NCI-H2196 (cell line): ENCODE measurements around the gene LRRFIP2.
"Not testable (repeated sequence)": the region's sequence is repeated elsewhere in the genome, so short reads cannot be mapped to it uniquely, and the experiment has no call there.

Experiments
- DNase-seq: peaks from one replicate; lab custom pipeline; 2025; ENCODE audit not compliant: unreplicated experiment; lab: John Stamatoyannopoulos, UW

Gene LRRFIP2

GRCh38 chr3:37145611-37146010 lies 28.8 kb downstream of the LRRFIP2 start:
- no peak for DNase-seq

GRCh38 chr3:37144806-37145205 lies 29.6 kb downstream of the LRRFIP2 start:
- peak; percentile 25 for DNase-seq

- no peak for DNase-seq
Measured at GRCh38 chr3:37143821-37144220, 30.6 kb downstream of the LRRFIP2 start.

- DNase-seq: no peak
Measured at GRCh38 chr3:37141676-37142075, 32.7 kb downstream of the LRRFIP2 start.

- no peak for DNase-seq
Measured at GRCh38 chr3:37140899-37141541, 33.4 kb downstream of the LRRFIP2 start.

- DNase-seq: no peak
Measured at GRCh38 chr3:37139567-37140052, 34.8 kb downstream of the LRRFIP2 start.

- DNase-seq: no peak
Measured at GRCh38 chr3:37138816-37139215, 35.6 kb downstream of the LRRFIP2 start.

GRCh38 chr3:37137516-37137915 lies 36.9 kb downstream of the LRRFIP2 start:
- no peak for DNase-seq

- DNase-seq: no peak
Measured at GRCh38 chr3:37136067-37136466, 38.3 kb downstream of the LRRFIP2 start.

- no peak for DNase-seq
Measured at GRCh38 chr3:37135561-37135960, 38.8 kb downstream of the LRRFIP2 start.

- DNase-seq: no peak
Measured at GRCh38 chr3:37132334-37132733, 42.0 kb downstream of the LRRFIP2 start.

- no peak for DNase-seq
Measured at GRCh38 chr3:37131860-37132144, 42.6 kb downstream of the LRRFIP2 start.

- no peak for DNase-seq
Measured at GRCh38 chr3:37130984-37131859, 43.2 kb downstream of the LRRFIP2 start.

- DNase-seq: no peak
Measured at GRCh38 chr3:37130448-37130847, 43.9 kb downstream of the LRRFIP2 start.

- no peak for DNase-seq
Measured at GRCh38 chr3:37129871-37130270, 44.5 kb downstream of the LRRFIP2 start.

- no peak for DNase-seq
Measured at GRCh38 chr3:37127340-37127739, 47.0 kb downstream of the LRRFIP2 start.

GRCh38 chr3:37126856-37127255 lies 47.5 kb downstream of the LRRFIP2 start:
- DNase-seq: no peak

GRCh38 chr3:37125195-37126073 lies 48.9 kb downstream of the LRRFIP2 start:
- DNase-seq: no peak

- DNase-seq: no peak
Measured at GRCh38 chr3:37124435-37124834, 49.9 kb downstream of the LRRFIP2 start.

- no peak for DNase-seq
Measured at GRCh38 chr3:37123292-37123691, 51.1 kb downstream of the LRRFIP2 start.

GRCh38 chr3:37122069-37122468 lies 52.3 kb downstream of the LRRFIP2 start:
- not testable (repeated sequence) for DNase-seq
